OCI-LY1 (cell line): ENCODE data around the gene SLC27A1.

Experiments used
- H2AFZ ChIP-seq: fragments of 200-600 bp; sonication (generic), shearing (Covaris generic); 2 replicates; pipeline ENCODE4 v1.6.0; 2014; ENCODE audit warnings: antibody characterized with exemption, mild to moderate bottlenecking, low read length
- H3F3A ChIP-seq: fragments of 200-600 bp; sonication (generic), shearing (Covaris generic); 2 replicates; pipeline ENCODE4 v1.6.0; 2014; ENCODE audit warnings: mild to moderate bottlenecking, antibody characterized with exemption, low read length, moderate library complexity; ENCODE audit not compliant: insufficient read depth
- H3K27ac ChIP-seq: fragments of 200-600 bp; sonication (generic); 2 replicates; pipeline ENCODE4 v1.5.1; 2014; ENCODE audit warnings: low read length, mixed run types, mild to moderate bottlenecking, low read depth; ENCODE audit not compliant: poor library complexity, severe bottlenecking
- H3K27me3 ChIP-seq: fragments of 200-600 bp; sonication (generic); 2 replicates; pipeline ENCODE4 v1.6.0; 2014; ENCODE audit warnings: antibody characterized with exemption, mild to moderate bottlenecking, low read length, moderate library complexity; ENCODE audit not compliant: insufficient read depth
- H3K36me3 ChIP-seq: fragments of 200-600 bp; sonication (generic); 2 replicates; pipeline ENCODE4 v1.6.1; 2014; ENCODE audit warnings: mild to moderate bottlenecking, antibody characterized with exemption, low read length, moderate library complexity, mixed read lengths; ENCODE audit not compliant: insufficient read depth
- H3K4me1 ChIP-seq: fragments of 200-600 bp; sonication (generic); 2 replicates; pipeline ENCODE4 v1.5.1; 2014; ENCODE audit warnings: mild to moderate bottlenecking, low read length, moderate library complexity; ENCODE audit not compliant: insufficient read depth, severe bottlenecking
- H3K4me2 ChIP-seq: fragments of 200-600 bp; sonication (generic), shearing (Covaris generic); 2 replicates; pipeline ENCODE4 v1.6.1; 2014; ENCODE audit warnings: low read length
- H3K4me3 ChIP-seq: fragments of 200-600 bp; sonication (generic); 2 replicates; pipeline ENCODE4 v1.5.1; 2014; ENCODE audit warnings: low read length, low read depth, mild to moderate bottlenecking, mixed read lengths; ENCODE audit not compliant: poor library complexity, severe bottlenecking
- H3K79me2 ChIP-seq: fragments of 200-600 bp; shearing (Covaris generic); 2 replicates; pipeline ENCODE4 v1.6.1; 2016; ENCODE audit warnings: mixed run types, low read length, mixed read lengths; ENCODE audit not compliant: insufficient read depth
- H3K9ac ChIP-seq: fragments of 200-600 bp; sonication (generic), shearing (Covaris generic); 2 replicates; pipeline ENCODE4 v1.6.1; 2014; ENCODE audit warnings: mild to moderate bottlenecking, low read length, mixed read lengths
- H3K9me2 ChIP-seq: fragments of 200-600 bp; sonication (generic), shearing (Covaris generic); 2 replicates; pipeline ENCODE4 v1.6.1; 2014; ENCODE audit warnings: low read depth, mild to moderate bottlenecking, low read length, mixed read lengths
- H3K9me3 ChIP-seq: fragments of 200-600 bp; shearing (Covaris generic); 2 replicates; pipeline ENCODE4 v1.6.1; 2014; ENCODE audit warnings: low read length, mixed read lengths
- H4K20me1 ChIP-seq: fragments of 200-600 bp; sonication (generic), shearing (Covaris generic); 2 replicates; pipeline ENCODE4 v1.6.0; 2016; ENCODE audit warnings: mild to moderate bottlenecking, low read length; ENCODE audit not compliant: insufficient read depth
- EZH2 ChIP-seq: fragments of 200-600 bp; sonication (generic), shearing (Covaris generic); IDR thresholded peaks from 2 replicates; pipeline ENCODE4 v1.8.0; 2017; ENCODE audit warnings: borderline replicate concordance, mixed run types, mild to moderate bottlenecking, antibody characterized with exemption, low read length, moderate library complexity, mixed read lengths
- TF ChIP-seq, protein P1 (sequence below): fragments of 200-600 bp; sonication (generic), shearing (Covaris generic); IDR thresholded peaks from 2 replicates; pipeline ENCODE4 v1.5.1; 2017; ENCODE audit warnings: mild to moderate bottlenecking, antibody characterized with exemption, low read length, moderate library complexity, mixed read lengths

The SLC27A1 gene

DNA sequence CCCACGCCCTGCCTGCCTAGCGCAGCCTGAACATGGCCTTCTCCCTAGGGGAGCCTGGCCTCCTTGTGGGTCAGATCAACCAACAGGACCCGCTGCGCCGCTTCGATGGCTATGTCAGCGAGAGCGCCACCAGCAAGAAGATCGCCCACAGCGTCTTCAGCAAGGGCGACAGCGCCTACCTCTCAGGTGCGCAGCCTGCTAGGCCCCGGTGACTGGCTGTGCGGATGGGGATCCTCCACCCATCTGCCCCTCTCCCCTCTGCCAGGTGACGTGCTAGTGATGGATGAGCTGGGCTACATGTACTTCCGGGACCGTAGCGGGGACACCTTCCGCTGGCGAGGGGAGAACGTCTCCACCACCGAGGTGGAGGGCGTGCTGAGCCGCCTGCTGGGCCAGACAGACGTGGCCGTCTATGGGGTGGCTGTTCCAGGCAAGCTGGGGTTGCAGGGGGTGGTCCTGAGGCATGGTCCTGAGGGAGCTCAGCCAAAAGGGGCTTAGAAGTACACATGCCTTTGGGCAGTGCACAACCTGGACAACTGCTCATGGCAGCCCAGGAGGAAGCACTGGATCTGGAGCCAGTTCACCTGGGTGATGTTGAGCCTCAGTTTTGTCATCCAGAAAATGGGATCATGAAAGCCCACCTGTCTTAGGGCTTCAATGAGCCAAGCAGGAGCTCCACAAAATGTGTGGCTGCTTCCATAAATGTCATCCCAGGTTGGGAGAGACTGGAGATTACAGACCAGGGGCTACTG lies 30.3 kb downstream of the SLC27A1 start:
- H3K4me1 ChIP-seq = no peaks in the 10 kb centered on the region
- H4K20me1 ChIP-seq = no peaks in the 10 kb centered on the region
- no peaks in the 10 kb centered on the region for H3F3A ChIP-seq
- no peaks in the 10 kb centered on the region for H3K79me2 ChIP-seq
- no peak overlapping the region for H2AFZ ChIP-seq
- H3K4me2 ChIP-seq = no peak overlapping the region
- no peak overlapping the region for H3K9ac ChIP-seq
- H3K27ac ChIP-seq = no peak overlapping the region
- TF ChIP-seq EZH2 = no peak
- TF ChIP-seq, protein P1, sequence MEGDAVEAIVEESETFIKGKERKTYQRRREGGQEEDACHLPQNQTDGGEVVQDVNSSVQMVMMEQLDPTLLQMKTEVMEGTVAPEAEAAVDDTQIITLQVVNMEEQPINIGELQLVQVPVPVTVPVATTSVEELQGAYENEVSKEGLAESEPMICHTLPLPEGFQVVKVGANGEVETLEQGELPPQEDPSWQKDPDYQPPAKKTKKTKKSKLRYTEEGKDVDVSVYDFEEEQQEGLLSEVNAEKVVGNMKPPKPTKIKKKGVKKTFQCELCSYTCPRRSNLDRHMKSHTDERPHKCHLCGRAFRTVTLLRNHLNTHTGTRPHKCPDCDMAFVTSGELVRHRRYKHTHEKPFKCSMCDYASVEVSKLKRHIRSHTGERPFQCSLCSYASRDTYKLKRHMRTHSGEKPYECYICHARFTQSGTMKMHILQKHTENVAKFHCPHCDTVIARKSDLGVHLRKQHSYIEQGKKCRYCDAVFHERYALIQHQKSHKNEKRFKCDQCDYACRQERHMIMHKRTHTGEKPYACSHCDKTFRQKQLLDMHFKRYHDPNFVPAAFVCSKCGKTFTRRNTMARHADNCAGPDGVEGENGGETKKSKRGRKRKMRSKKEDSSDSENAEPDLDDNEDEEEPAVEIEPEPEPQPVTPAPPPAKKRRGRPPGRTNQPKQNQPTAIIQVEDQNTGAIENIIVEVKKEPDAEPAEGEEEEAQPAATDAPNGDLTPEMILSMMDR = no peak
- no peaks in the 10 kb centered on the region for H3K9me2 ChIP-seq
- H3K4me3 ChIP-seq = no peak overlapping the region
- no peaks in the 10 kb centered on the region for H3K36me3 ChIP-seq
- H3K27me3 ChIP-seq = peaks cover 3% of the 10 kb centered on the region; the same call in 1 of the 2 replicates
- H3K9me3 ChIP-seq = no peaks in the 10 kb centered on the region

DNA sequence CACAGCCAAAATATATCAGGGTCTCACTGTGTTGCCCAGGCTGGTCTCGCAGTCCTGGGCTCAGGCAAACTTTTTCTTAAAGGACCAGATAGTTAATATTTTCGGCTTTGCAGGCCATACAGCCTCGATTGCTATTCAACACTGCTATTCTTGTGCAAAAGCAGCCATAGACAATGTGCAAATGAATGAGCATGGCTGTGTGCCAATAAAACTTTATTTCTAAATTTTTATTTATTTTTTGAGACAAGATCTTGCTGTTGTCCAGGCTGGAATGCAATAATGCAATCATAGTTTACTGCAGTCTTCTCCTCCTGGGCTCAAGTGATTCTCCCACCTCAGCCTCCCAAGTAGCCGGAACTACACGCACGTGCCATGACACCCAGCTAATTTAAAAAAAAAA lies 32.9 kb downstream of the SLC27A1 start:
- Histone ChIP-seq H3K4me1 (no peaks in the 10 kb centered on the region), H3F3A (no peaks in the 10 kb centered on the region), H3K9ac (no peak overlapping the region), H3K9me3 (0 out of 2 replicates have a peak, but pooled peaks cover 3% of the 10 kb centered on the region), H3K4me3 (no peak overlapping the region), H3K36me3 (no peaks in the 10 kb centered on the region; the same call in 1 of the 2 replicates), H3K4me2 (no peak overlapping the region), H3K27me3 (no peaks in the 10 kb centered on the region), H4K20me1 (no peaks in the 10 kb centered on the region), H3K79me2 (no peaks in the 10 kb centered on the region), H2AFZ (no peak overlapping the region), H3K27ac (no peak overlapping the region), H3K9me2 (no peaks in the 10 kb centered on the region)
- TF ChIP-seq, protein P1 = no peak
- no peak for TF ChIP-seq EZH2

DNA sequence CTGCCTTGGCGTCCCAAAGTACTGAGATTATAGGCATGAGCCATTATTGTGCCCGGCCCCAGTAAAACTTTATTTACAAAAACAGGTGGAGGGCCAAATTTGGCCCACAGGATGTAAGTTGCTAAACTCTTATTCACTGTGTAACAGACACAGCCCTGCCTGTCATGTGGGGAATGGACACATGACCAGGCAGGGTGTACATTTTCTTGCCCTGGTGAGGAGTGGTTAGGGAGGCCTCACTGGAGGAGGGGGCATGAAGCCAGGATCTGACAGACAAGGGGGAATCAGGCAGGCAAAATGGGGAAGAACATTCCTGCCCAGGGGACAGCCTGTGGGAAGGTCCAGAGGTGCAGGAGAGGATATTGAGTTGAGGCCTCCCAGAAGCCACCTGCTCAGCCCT lies 33.7 kb downstream of the SLC27A1 start:
- Histone ChIP-seq H2AFZ (no peak overlapping the region), H3K4me3 (no peak overlapping the region), H3K4me2 (no peak overlapping the region), H4K20me1 (no peaks in the 10 kb centered on the region), H3K27ac (no peak overlapping the region), H3K9me2 (no peaks in the 10 kb centered on the region), H3K4me1 (no peaks in the 10 kb centered on the region), H3K79me2 (no peaks in the 10 kb centered on the region), H3K9me3 (0 out of 2 replicates have a peak, but pooled peaks cover 3% of the 10 kb centered on the region), H3F3A (no peaks in the 10 kb centered on the region), H3K9ac (no peak overlapping the region), H3K36me3 (no peaks in the 10 kb centered on the region; the same call in 1 of the 2 replicates), H3K27me3 (no peaks in the 10 kb centered on the region)
- TF ChIP-seq, protein P1 = no peak
- no peak for TF ChIP-seq EZH2
